GM12878 (cell line): ENCODE results near the gene ANO6. TPM values are rescaled to one million over a fixed set of nuclear protein-coding genes. Genes with fewer than 3 reads are reported as not detected.

Experiments
- ATAC-seq: fragments of 200-7000 bp; cut with Tn5 transposase; 3 replicates; pipeline ENCODE4 v1.9.1; 2020; ENCODE audit warnings: mild to moderate bottlenecking, moderate library complexity
- BruUV-seq: library from RNA; stranded (reverse); fragments of 400-500 nt; replicated peaks from 2 replicates; lab custom pipeline; 2021; lab: Mats Ljungman, UMichigan
- CTCF ChIA-PET: fragments of 300-600 bp; sonication (Branson Sonifier 250); formaldehyde crosslinking; extraction: SDS; loops from one replicate; lab custom pipeline; 2021; ENCODE audit warnings: inconsistent platforms; lab: Yijun Ruan, JAX
- POLR2A ChIA-PET: fragments of 350-600 bp; formaldehyde crosslinking; extraction: SDS; loops from one replicate; lab custom pipeline; 2021; ENCODE audit warnings: inconsistent platforms; lab: Charles Lee
- RAD21 ChIA-PET: fragments of 300-600 bp; sonication (Branson Sonifier 250); formaldehyde crosslinking; loops from one replicate; lab custom pipeline; 2023; ENCODE audit warnings: antibody characterized with exemption; ENCODE audit not compliant: unreplicated experiment; lab: Charles Lee
- SMC1A ChIA-PET: fragments of 300-600 bp; sonication (Branson Sonifier 250); formaldehyde crosslinking; loops from one replicate; lab custom pipeline; 2023; ENCODE audit not compliant: unreplicated experiment, uncharacterized antibody; lab: Charles Lee
- DNase-seq: peaks from one replicate; pipeline ENCODE4 v3.0.0-alpha.2; 2011; ENCODE audit warnings: low read depth, low spot score
- FAIRE-seq: peaks from 3 replicates; lab custom pipeline; 2011; peaks lifted over from hg19 to GRCh38; lab: Jason Lieb, UNC
- H2AFZ ChIP-seq: 2 replicates; pipeline ENCODE4 v1.6.0; 2011; ENCODE audit warnings: low read depth, low read length, control low read depth; ENCODE audit not compliant: control insufficient read depth
- H3K27ac ChIP-seq: 2 replicates; pipeline ENCODE4 v1.5.1; 2011; ENCODE audit warnings: control low read depth; ENCODE audit not compliant: control insufficient read depth, insufficient read depth
- H3K27me3 ChIP-seq, 2 experiments: replicated peaks in 1 of 2; 2 replicates each; pipeline versions ENCODE4 v1.6.0 to v1.6.1; 2011; ENCODE audit warnings: low read length in 1 of 2; ENCODE audit not compliant: control insufficient read depth in 2 of 2, insufficient read depth in 2 of 2
- H3K36me3 ChIP-seq, 2 experiments: 2 replicates each; pipeline ENCODE4 v1.5.1; 2011; ENCODE audit warnings: low read length in 1 of 2; ENCODE audit not compliant: control insufficient read depth in 2 of 2, insufficient read depth in 2 of 2
- H3K4me1 ChIP-seq: 2 replicates; pipeline ENCODE4 v1.6.1; 2011; ENCODE audit warnings: mild to moderate bottlenecking, low read length, moderate library complexity, mixed read lengths; ENCODE audit not compliant: control insufficient read depth, insufficient read depth
- H3K4me2 ChIP-seq: 2 replicates; pipeline ENCODE4 v1.6.0; 2011; ENCODE audit warnings: control low read depth; ENCODE audit not compliant: control insufficient read depth, insufficient read depth
- H3K4me3 ChIP-seq: fragments of 200-600 bp; sonication (generic); 2 replicates; pipeline ENCODE4 v1.5.1; 2016
- H3K79me2 ChIP-seq: 2 replicates; pipeline ENCODE4 v1.6.0; 2011; ENCODE audit warnings: low read length; ENCODE audit not compliant: control insufficient read depth, insufficient read depth
- H3K9ac ChIP-seq: 2 replicates; pipeline ENCODE4 v1.8.0; 2011; ENCODE audit warnings: low read length, control low read depth, mixed read lengths; ENCODE audit not compliant: control insufficient read depth, insufficient read depth
- H3K9me3 ChIP-seq: replicated peaks from 3 replicates; pipeline ENCODE4 v1.5.1; 2011; ENCODE audit warnings: mild to moderate bottlenecking, low read length; ENCODE audit not compliant: control insufficient read depth, insufficient read depth
- H4K20me1 ChIP-seq: 2 replicates; pipeline ENCODE4 v1.6.0; 2011; ENCODE audit not compliant: control insufficient read depth, insufficient read depth
- CREB1 ChIP-seq: IDR thresholded peaks from 2 replicates; pipeline ENCODE4 v1.6.1; 2012; ENCODE audit warnings: low read depth, mild to moderate bottlenecking, inconsistent platforms
- HDAC6 ChIP-seq: fragments of 200-600 bp; sonication (generic); IDR thresholded peaks from one replicate; pipeline ENCODE4 v1.8.0; 2017; ENCODE audit warnings: antibody characterized with exemption; ENCODE audit not compliant: unreplicated experiment
- JUNB ChIP-seq: IDR thresholded peaks from 2 replicates; pipeline ENCODE4 v1.6.1; 2016; ENCODE audit warnings: antibody characterized with exemption, mild to moderate bottlenecking
- JUND ChIP-seq: IDR thresholded peaks from 2 replicates; pipeline ENCODE4 v1.6.1; 2012; ENCODE audit warnings: low read depth, mild to moderate bottlenecking, low read length, improper control_type of control experiment, moderate library complexity
- MEF2A ChIP-seq: IDR thresholded peaks from 2 replicates; pipeline ENCODE4 v1.6.1; 2011; ENCODE audit warnings: low read depth, mild to moderate bottlenecking, low read length, moderate library complexity; ENCODE audit not compliant: insufficient read depth
- MTA2 ChIP-seq: fragments of 450-650 bp; IDR thresholded peaks from 2 replicates; pipeline ENCODE4 v1.6.1; 2016; ENCODE audit warnings: low read depth, mild to moderate bottlenecking, moderate library complexity
- MYB ChIP-seq: fragments of 150-350 bp; IDR thresholded peaks from 2 replicates; pipeline ENCODE4 v1.6.1; 2014; ENCODE audit warnings: mild to moderate bottlenecking, low read depth, low read length, borderline replicate concordance
- NFYA ChIP-seq: IDR thresholded peaks from 2 replicates; pipeline ENCODE4 v1.6.1; 2011; ENCODE audit warnings: low read depth, mild to moderate bottlenecking, low read length, improper control_type of control experiment, borderline replicate concordance
- NFYB ChIP-seq: IDR thresholded peaks from 2 replicates; pipeline ENCODE4 v1.6.1; 2011; ENCODE audit warnings: low read depth, mild to moderate bottlenecking, low read length, improper control_type of control experiment, moderate library complexity; ENCODE audit not compliant: insufficient read depth
- REST ChIP-seq: IDR thresholded peaks from 2 replicates; pipeline ENCODE4 v1.6.1; 2012; ENCODE audit warnings: mild to moderate bottlenecking, low read depth, low read length
- SREBF1 ChIP-seq: IDR thresholded peaks from 2 replicates; pipeline ENCODE4 v1.6.1; 2012; ENCODE audit warnings: mild to moderate bottlenecking, low read length
- ZNF207 ChIP-seq: fragments of 450-650 bp; IDR thresholded peaks from 2 replicates; pipeline ENCODE4 v1.6.1; 2014; ENCODE audit warnings: antibody characterized with exemption, mild to moderate bottlenecking, borderline replicate concordance
- ZNF217 ChIP-seq: fragments of 450-650 bp; IDR thresholded peaks from 2 replicates; pipeline ENCODE4 v1.6.1; 2017; ENCODE audit warnings: antibody characterized with exemption, mild to moderate bottlenecking
- ZNF24 ChIP-seq: fragments of 450-650 bp; IDR thresholded peaks from 2 replicates; pipeline ENCODE4 v1.6.1; 2017; ENCODE audit warnings: antibody characterized with exemption, mild to moderate bottlenecking
- ZNF622 ChIP-seq: fragments of 450-650 bp; IDR thresholded peaks from 2 replicates; pipeline ENCODE4 v1.6.1; 2017; ENCODE audit warnings: mild to moderate bottlenecking, inconsistent platforms
- WGBS: methylation state at CpG from one replicate; pipeline ENCODE4 v1.1.6; 2016; ENCODE audit warnings: low lambda C conversion rate; ENCODE audit not compliant: insufficient replicate concordance, insufficient coverage; ENCODE audit errors: missing lambda C conversion rate; 5-methylcytosine and 5-hydroxymethylcytosine counted together
- in situ Hi-C: fragments of 300-500 bp; cut with MboI; formaldehyde crosslinking; loops from 9 replicates; pipeline ENCODE4 v1.14.3; 2018; ENCODE audit warnings: mixed read lengths
- intact Hi-C: fragments of 100-400 bp; cut with micrococcal nuclease; formaldehyde crosslinking; loops from one replicate; pipeline ENCODE4 v1.14.2; 2022; ENCODE audit not compliant: unreplicated experiment
- polyA plus RNA-seq, 11 experiments: library from polyadenylated mRNA; depleted of rRNA in 4 of 11; unstranded in 6 of 11; stranded (reverse) in 5 of 11; fragments of >200 nt; fragmentation: Nextera tagmentation in 4 of 11; fragmentation: Illumina TruSeq in 1 of 11; extraction: Ambion mirVana in 4 of 11; extraction: Trizol in 1 of 11; gene quantifications; 1 replicate in 1 of 11; 2 replicates in 10 of 11; pipeline versions ENCODE4 v1.2.1 to v1.2.3, GENCODE V29; 2011 to 2016; ENCODE audit warnings: inconsistent platforms in 2 of 11, missing spikeins in 2 of 11, low read depth in 1 of 11
- total RNA-seq, 4 experiments: library from RNA; depleted of rRNA in 3 of 4; stranded (reverse); fragments of >200 nt in 3 of 4; fragmentation: Illumina TruSeq in 1 of 4; extraction: Trizol in 1 of 4; gene quantifications; 2 replicates each; pipeline versions ENCODE4 v1.2.1 to v1.2.3, GENCODE V29; 2013 to 2021
- TF ChIP-seq, protein P1 (sequence below): fragments of 150-350 bp; IDR thresholded peaks from 2 replicates; pipeline ENCODE4 v1.6.1; 2016; ENCODE audit warnings: low read depth, low read length
- TF ChIP-seq, protein P2 (sequence below): fragments of 450-650 bp; conservative IDR thresholded peaks from 2 replicates; pipeline ENCODE4 v1.6.1; 2017; ENCODE audit warnings: mild to moderate bottlenecking, moderate library complexity

Gene ANO6
- total and polyA plus RNA-seq, 10 of the 15 experiments (the other 5 are each of a cell fraction or from before 2014, with no cell fraction given) = 4.6 to 30.3 (median 26.0) TPM

DNA sequence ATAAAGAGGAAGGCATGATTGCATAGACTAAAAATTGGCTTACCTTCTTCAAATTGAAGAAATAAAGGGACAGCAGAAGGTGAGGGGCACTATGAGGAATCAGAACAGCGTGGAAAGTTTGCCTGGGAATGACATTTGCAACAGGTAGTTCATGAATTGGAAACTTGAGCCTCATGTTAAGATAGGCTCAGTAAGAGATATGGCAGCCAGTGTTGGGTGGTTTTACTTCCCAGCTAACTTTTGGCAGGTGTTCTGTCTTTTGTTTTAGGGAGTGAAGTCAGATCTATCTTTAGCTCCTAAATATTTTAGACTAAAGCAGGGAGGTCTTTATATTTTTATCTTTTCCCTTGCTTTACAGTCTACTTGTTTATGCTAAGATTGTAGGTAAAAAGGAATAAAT lies 122.4 kb downstream of the ANO6 start:
- H3K4me3 ChIP-seq = no peak overlapping the region
- H3K9me3 ChIP-seq = no peaks in the 10 kb centered on the region
- no peak overlapping the region for H2AFZ ChIP-seq
- H3K27ac ChIP-seq = no peak overlapping the region
- ChIA-PET SMC1A (interaction anchor here (1.4 to 1.8 kb wide), 3 partner anchors 8 to 48 kb away, joined by 3 to 6 read pairs (median 4); no protein-coding TSS in a partner anchor), POLR2A (no interaction called here)
- no peak overlapping the region for H3K4me2 ChIP-seq
- ATAC-seq (no peak), DNase-seq (no peak)
- no peak overlapping the region for H3K9ac ChIP-seq
- WGBS = 100% methylated on average over 1 of the region's 1 CpG
- no peaks in the 10 kb centered on the region for H3K79me2 ChIP-seq
- no peaks in the 10 kb centered on the region; a peak in 2 of 4 replicates for H3K36me3 ChIP-seq
- intact Hi-C loops = no loop called here
- TF ChIP-seq ZNF207 (no peak), JUND (no peak), HDAC6 (no peak), REST (no peak), NFYA (no peak), CREB1 (no peak), MEF2A (no peak), ZNF622 (no peak), ZNF217 (no peak), NFYB (no peak), ZNF24 (no peak), SREBF1 (no peak), JUNB (no peak), MTA2 (no peak), MYB (no peak)
- TF ChIP-seq, protein P1, sequence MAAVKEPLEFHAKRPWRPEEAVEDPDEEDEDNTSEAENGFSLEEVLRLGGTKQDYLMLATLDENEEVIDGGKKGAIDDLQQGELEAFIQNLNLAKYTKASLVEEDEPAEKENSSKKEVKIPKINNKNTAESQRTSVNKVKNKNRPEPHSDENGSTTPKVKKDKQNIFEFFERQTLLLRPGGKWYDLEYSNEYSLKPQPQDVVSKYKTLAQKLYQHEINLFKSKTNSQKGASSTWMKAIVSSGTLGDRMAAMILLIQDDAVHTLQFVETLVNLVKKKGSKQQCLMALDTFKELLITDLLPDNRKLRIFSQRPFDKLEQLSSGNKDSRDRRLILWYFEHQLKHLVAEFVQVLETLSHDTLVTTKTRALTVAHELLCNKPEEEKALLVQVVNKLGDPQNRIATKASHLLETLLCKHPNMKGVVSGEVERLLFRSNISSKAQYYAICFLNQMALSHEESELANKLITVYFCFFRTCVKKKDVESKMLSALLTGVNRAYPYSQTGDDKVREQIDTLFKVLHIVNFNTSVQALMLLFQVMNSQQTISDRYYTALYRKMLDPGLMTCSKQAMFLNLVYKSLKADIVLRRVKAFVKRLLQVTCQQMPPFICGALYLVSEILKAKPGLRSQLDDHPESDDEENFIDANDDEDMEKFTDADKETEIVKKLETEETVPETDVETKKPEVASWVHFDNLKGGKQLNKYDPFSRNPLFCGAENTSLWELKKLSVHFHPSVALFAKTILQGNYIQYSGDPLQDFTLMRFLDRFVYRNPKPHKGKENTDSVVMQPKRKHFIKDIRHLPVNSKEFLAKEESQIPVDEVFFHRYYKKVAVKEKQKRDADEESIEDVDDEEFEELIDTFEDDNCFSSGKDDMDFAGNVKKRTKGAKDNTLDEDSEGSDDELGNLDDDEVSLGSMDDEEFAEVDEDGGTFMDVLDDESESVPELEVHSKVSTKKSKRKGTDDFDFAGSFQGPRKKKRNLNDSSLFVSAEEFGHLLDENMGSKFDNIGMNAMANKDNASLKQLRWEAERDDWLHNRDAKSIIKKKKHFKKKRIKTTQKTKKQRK = no peak
- TF ChIP-seq, protein P2, sequence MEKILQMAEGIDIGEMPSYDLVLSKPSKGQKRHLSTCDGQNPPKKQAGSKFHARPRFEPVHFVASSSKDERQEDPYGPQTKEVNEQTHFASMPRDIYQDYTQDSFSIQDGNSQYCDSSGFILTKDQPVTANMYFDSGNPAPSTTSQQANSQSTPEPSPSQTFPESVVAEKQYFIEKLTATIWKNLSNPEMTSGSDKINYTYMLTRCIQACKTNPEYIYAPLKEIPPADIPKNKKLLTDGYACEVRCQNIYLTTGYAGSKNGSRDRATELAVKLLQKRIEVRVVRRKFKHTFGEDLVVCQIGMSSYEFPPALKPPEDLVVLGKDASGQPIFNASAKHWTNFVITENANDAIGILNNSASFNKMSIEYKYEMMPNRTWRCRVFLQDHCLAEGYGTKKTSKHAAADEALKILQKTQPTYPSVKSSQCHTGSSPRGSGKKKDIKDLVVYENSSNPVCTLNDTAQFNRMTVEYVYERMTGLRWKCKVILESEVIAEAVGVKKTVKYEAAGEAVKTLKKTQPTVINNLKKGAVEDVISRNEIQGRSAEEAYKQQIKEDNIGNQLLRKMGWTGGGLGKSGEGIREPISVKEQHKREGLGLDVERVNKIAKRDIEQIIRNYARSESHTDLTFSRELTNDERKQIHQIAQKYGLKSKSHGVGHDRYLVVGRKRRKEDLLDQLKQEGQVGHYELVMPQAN = no peak
- TF ChIP-seq, all 136 proteins: peak for 0
- RAD21 ChIA-PET = interaction anchor here (0.8 kb wide), 1 partner anchor 31 kb away, joined by 3 read pairs; no protein-coding TSS in a partner anchor
- in situ Hi-C loops = no loop called here
- Histone ChIP-seq H3K27me3 (no peaks in the 10 kb centered on the region), H4K20me1 (no peaks in the 10 kb centered on the region), H3K4me1 (no peaks in the 10 kb centered on the region)
- FAIRE-seq = no peak
- no TSS peak for BruUV-seq
- CTCF ChIA-PET = interaction anchor here (1.7 to 1.8 kb wide), 2 partner anchors 14 to 123 kb away, joined by 4 read pairs; partner anchors contain the start of gene ANO6
